Upper lobe of left lung (tissue), 6 donors: ENCODE data around the gene DYNC1LI1. TPM values are rescaled to one million over a fixed set of nuclear protein-coding genes. Genes with fewer than 3 reads are reported as not detected.

Experiments used
- ATAC-seq, 2 donors: fragments of 200-7000 bp; cut with Tn5 transposase; one replicate each; pipeline ENCODE4 v1.9.1; 2022; ENCODE audit warnings: mild to moderate bottlenecking in 2 of 2, moderate library complexity in 2 of 2; ENCODE audit not compliant: low FRiP score in 2 of 2
- DNase-seq, 2 donors: peaks; one replicate each; pipeline ENCODE4 v3.0.0-alpha.2; 2019 to 2020
- H3K27ac ChIP-seq, 4 donors: fragments of 200-600 bp; sonication (generic); one replicate each; pipeline ENCODE4 v1.5.1; 2016 to 2019
- H3K27me3 ChIP-seq, 4 donors: fragments of 200-600 bp; sonication (generic); one replicate each; pipeline ENCODE4 v1.5.1; 2017 to 2019
- H3K36me3 ChIP-seq, 4 donors: fragments of 200-600 bp; sonication (generic); one replicate each; pipeline ENCODE4 v1.5.1; 2016 to 2019
- H3K4me1 ChIP-seq, 4 donors: fragments of 200-600 bp; sonication (generic); one replicate each; pipeline ENCODE4 v1.5.1; 2018 to 2019
- H3K4me3 ChIP-seq, 4 donors: fragments of 200-600 bp; sonication (generic); one replicate each; pipeline ENCODE4 v1.5.1; 2017 to 2019; ENCODE audit warnings: mild to moderate bottlenecking in 2 of 4, moderate library complexity in 1 of 4
- H3K9me3 ChIP-seq, 4 donors: fragments of 200-600 bp; sonication (generic); one replicate each; pipeline ENCODE4 v1.5.1; 2018 to 2019
- EP300 ChIP-seq, 4 donors: sonication (generic); formaldehyde crosslinking; IDR thresholded peaks; one replicate each; pipeline ENCODE4 v1.5.1; 2017; ENCODE audit warnings: antibody characterized with exemption in 4 of 4, control low read depth in 2 of 4
- POLR2A ChIP-seq, 4 donors: fragments of 450-650 bp; IDR thresholded peaks; one replicate each; pipeline ENCODE4 v1.5.1; 2016 to 2017; ENCODE audit warnings: antibody characterized with exemption in 4 of 4, mild to moderate bottlenecking in 2 of 4
- POLR2AphosphoS5 ChIP-seq, 2 donors: sonication (generic); formaldehyde crosslinking; IDR thresholded peaks; one replicate each; pipeline ENCODE4 v1.5.1; 2017; ENCODE audit warnings: antibody characterized with exemption in 2 of 2
- WGBS, 2 donors: methylation state at CpG; one replicate each; pipeline ENCODE4 v1.1.5; 2017 to 2018; 5-methylcytosine and 5-hydroxymethylcytosine counted together
- total RNA-seq, 6 donors: library from RNA; depleted of rRNA in 4 of 6; stranded (reverse); fragments of >200 nt in 4 of 6; gene quantifications; one replicate each; pipeline versions ENCODE4 v1.1.0 to v1.2.1, GENCODE V29; 2016 to 2021
- TF ChIP-seq, protein P1 (sequence below), 6 experiments: fragments of 450-650 bp in 4 of 6; fragments of 200-600 bp in 2 of 6; sonication (generic) in 2 of 6; IDR thresholded peaks; one replicate each; pipeline ENCODE4 v1.5.1; 2016 to 2019; ENCODE audit warnings: antibody characterized with exemption in 6 of 6
- donor health status: DM: no; HTN: no; CAD: no; lungs with moderate emphysema.
- donor health status: DM: no; HTN: yes; CAD: no; lungs with severe emphysema.

Gene DYNC1LI1
- total RNA-seq, 6 donors from 2014 or later, result 16.8 to 42.0 (median 33.8) TPM

DNA sequence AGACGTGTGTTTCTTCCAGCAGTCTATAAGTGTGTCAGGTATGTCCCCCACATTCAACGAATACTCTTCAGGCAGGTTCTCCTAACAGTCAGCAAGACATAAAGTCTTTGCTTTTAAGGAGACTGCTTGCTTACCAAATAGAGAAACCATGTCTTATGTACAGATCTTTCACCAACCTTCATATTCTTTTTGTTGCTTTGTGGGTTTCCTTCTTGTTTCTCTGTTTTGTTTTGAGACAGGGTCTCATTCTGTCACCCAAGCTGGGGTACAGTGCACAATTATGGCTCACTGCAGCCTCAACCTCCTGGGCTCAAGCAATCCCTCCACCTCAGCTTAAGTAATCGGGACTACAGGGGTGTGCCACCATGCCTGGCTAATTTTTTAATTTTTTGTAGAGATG, 14.3 kb downstream of the DYNC1LI1 start:
- H3K4me1 ChIP-seq, result peaks cover 13 to 44% (median 15%) of the 10 kb centered on the region in 4 donors
- H3K4me3 ChIP-seq, result no peak overlapping the region
- no peaks in the 10 kb centered on the region for H3K9me3 ChIP-seq
- 72 to 82% methylated on average over 3 of the region's 3 CpGs for WGBS, 2 donors
- DNase-seq (no peak), ATAC-seq (no peak)
- no peaks in the 10 kb centered on the region for H3K27me3 ChIP-seq
- TF ChIP-seq EP300 (IDR thresholded peaks at IDR 0.05) (no peak), POLR2AphosphoS5 (IDR thresholded peaks at IDR 0.05) (no peak), POLR2A (IDR thresholded peaks at IDR 0.05) (no peak)
- TF ChIP-seq, protein P1, sequence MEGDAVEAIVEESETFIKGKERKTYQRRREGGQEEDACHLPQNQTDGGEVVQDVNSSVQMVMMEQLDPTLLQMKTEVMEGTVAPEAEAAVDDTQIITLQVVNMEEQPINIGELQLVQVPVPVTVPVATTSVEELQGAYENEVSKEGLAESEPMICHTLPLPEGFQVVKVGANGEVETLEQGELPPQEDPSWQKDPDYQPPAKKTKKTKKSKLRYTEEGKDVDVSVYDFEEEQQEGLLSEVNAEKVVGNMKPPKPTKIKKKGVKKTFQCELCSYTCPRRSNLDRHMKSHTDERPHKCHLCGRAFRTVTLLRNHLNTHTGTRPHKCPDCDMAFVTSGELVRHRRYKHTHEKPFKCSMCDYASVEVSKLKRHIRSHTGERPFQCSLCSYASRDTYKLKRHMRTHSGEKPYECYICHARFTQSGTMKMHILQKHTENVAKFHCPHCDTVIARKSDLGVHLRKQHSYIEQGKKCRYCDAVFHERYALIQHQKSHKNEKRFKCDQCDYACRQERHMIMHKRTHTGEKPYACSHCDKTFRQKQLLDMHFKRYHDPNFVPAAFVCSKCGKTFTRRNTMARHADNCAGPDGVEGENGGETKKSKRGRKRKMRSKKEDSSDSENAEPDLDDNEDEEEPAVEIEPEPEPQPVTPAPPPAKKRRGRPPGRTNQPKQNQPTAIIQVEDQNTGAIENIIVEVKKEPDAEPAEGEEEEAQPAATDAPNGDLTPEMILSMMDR (IDR thresholded peaks at IDR 0.05), result no peak
- no peak overlapping the region for H3K27ac ChIP-seq
- no peaks in the 10 kb centered on the region for H3K36me3 ChIP-seq

DNA sequence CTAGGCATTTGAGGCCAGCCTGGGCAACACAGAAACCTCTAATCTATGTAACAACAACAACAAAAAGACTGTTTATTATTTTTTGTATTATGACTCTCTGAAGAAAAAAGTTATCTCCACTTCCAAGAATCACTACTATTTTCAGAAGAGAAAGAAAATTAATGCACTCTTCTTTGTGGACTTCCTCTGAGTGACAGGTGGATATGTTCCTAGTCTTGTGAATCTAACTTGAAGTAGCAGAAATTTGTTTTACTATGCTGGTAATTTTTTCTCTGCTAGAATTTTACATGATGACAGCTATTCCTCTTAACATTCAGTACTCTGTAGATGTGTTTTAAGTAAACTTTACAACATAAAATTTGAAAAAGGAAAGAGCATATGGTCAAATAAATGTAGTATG, 16.7 kb downstream of the DYNC1LI1 start:
- Histone ChIP-seq H3K36me3 (no peaks in the 10 kb centered on the region), H3K9me3 (no peaks in the 10 kb centered on the region), H3K27me3 (no peaks in the 10 kb centered on the region), H3K4me1 (peaks cover 13 to 40% (median 17%) of the 10 kb centered on the region in 4 donors), H3K27ac (no peak overlapping the region), H3K4me3 (no peak overlapping the region)
- TF ChIP-seq POLR2AphosphoS5 (IDR thresholded peaks at IDR 0.05) (no peak), EP300 (IDR thresholded peaks at IDR 0.05) (no peak), POLR2A (IDR thresholded peaks at IDR 0.05) (no peak)
- TF ChIP-seq, protein P1 (IDR thresholded peaks at IDR 0.05), result no peak
- ATAC-seq (no peak), DNase-seq (no peak)

DNA sequence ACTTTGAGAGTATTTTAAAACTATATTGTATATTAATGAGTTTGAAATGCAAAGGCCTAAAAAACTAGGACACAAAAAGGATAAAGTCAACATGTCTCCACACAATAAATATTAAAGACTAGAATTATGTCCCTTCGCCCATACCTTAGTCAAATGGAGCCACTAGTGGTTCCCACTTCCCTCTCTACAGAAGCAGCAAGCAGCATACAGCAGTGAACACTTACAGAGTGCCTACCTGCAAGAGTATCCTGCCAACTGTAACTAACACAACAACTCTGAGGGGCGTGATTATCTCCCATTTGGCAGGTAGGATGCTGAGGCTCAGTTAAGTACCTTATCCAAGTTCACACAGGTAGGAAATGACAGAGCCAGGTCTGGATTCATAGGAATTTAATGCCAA, 17.2 kb downstream of the DYNC1LI1 start:
- Histone ChIP-seq H3K36me3 (no peaks in the 10 kb centered on the region), H3K9me3 (no peaks in the 10 kb centered on the region), H3K27ac (no peak overlapping the region), H3K4me1 (peaks cover 13 to 40% (median 17%) of the 10 kb centered on the region in 4 donors), H3K4me3 (no peak overlapping the region), H3K27me3 (no peaks in the 10 kb centered on the region)
- TF ChIP-seq POLR2A (IDR thresholded peaks at IDR 0.05) (no peak), POLR2AphosphoS5 (IDR thresholded peaks at IDR 0.05) (no peak)
- TF ChIP-seq, protein P1 (IDR thresholded peaks at IDR 0.05), result no peak
- DNase-seq, result no peak
- no peak for ATAC-seq
- 88 to 90% methylated on average over 2 of the region's 2 CpGs for WGBS, 2 donors

DNA sequence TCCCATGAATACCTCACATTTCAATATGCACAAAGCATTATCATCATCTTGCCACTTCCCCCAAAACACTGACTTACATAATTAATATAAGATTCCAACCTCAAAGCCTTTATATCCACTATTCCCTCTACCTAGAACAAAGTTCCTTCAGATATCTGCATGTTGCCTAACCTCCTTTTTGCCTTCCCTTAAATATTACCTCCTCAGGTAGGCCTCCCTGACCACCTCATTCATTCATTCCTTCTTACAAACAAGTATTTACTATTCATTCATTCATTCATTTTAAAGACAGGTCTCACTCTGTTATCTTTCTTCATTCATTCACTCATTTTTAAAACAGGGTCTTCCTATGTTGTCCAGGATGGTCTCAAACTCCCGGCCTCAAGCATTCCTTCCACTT, 18.6 kb downstream of the DYNC1LI1 start:
- no peak for TF ChIP-seq POLR2A (IDR thresholded peaks at IDR 0.05)
- TF ChIP-seq, protein P1 (IDR thresholded peaks at IDR 0.05), result no peak
- no peak for TF ChIP-seq EP300 (IDR thresholded peaks at IDR 0.05)
- no peak for TF ChIP-seq POLR2AphosphoS5 (IDR thresholded peaks at IDR 0.05)
- no peak for DNase-seq
- H3K27ac ChIP-seq, result no peak overlapping the region
- no peak overlapping the region for H3K4me3 ChIP-seq
- 94% methylated on average over 1 of the region's 1 CpG for WGBS, 2 donors
- H3K9me3 ChIP-seq, result no peaks in the 10 kb centered on the region
- no peaks in the 10 kb centered on the region for H3K27me3 ChIP-seq
- ATAC-seq, result no peak
- H3K4me1 ChIP-seq, result peaks cover 7 to 28% (median 13%) of the 10 kb centered on the region in 4 donors
- H3K36me3 ChIP-seq, result no peaks in the 10 kb centered on the region

DNA sequence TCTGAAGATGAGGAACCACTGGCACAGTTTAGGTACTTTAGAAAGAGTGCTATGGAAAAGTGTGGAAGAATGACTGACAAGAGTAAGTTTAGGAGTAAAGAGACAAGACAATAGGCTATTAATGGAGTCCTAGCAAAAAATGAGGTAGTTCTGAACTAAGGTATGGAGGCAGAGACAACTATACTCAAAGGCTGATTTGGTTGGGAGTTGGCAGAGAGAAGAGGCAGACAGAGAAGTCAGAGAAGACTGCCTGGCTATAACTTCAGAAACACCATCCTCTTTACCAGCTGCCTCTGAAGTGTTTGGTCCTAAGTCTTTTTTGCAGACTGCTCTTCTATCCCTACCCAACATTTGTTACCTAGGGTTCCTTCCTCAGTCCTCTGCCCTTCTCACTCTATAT, 19.2 kb downstream of the DYNC1LI1 start:
- ATAC-seq, result no peak
- TF ChIP-seq EP300 (IDR thresholded peaks at IDR 0.05) (no peak), POLR2A (IDR thresholded peaks at IDR 0.05) (no peak), POLR2AphosphoS5 (IDR thresholded peaks at IDR 0.05) (no peak)
- TF ChIP-seq, protein P1 (IDR thresholded peaks at IDR 0.05), result no peak
- Histone ChIP-seq H3K4me1 (peaks cover 7 to 24% (median 13%) of the 10 kb centered on the region in 4 donors), H3K4me3 (no peak overlapping the region), H3K27me3 (no peaks in the 10 kb centered on the region), H3K27ac (peak overlapping the region in 1 of 4 donors; percentile 12), H3K9me3 (no peaks in the 10 kb centered on the region), H3K36me3 (no peaks in the 10 kb centered on the region)
- no peak for DNase-seq
